ENCODE measurements around the gene LRFN5. TPM values are rescaled to one million over a fixed set of nuclear protein-coding genes. Genes with fewer than 3 reads are reported as not detected.
A peak's percentile ranks its signal among the peaks of the same experiment; 100 is the strongest.
"Not testable (repeated sequence)": the region's sequence is repeated elsewhere in the genome, so short reads cannot be mapped to it uniquely, and the experiment has no call there.

The LRFN5 gene
- total RNA-seq, 2 experiments from 2014 or later = not detected

GRCh38 chr14:41739203-41739602 is 132.5 kb downstream of the LRFN5 start:
- intact Hi-C loops (cut with DNase I, micrococcal nuclease) = no loop called here
- Mint-ChIP-seq H3K4me1 (peaks cover 3% of the 10 kb centered on the region), H3K36me3 (ENCODE audit: low read depth) (no peaks in the 10 kb centered on the region), H3K9me3 (ENCODE audit: low read depth) (peaks cover 2% of the 10 kb centered on the region), H3K27me3 (no peaks in the 10 kb centered on the region), H3K27ac (no peak overlapping the region), H3K4me3 (no peak overlapping the region)
- DNase-seq = no peak
- CTCF ChIA-PET = no interaction called here
- POLR2A ChIA-PET = no interaction called here
- ATAC-seq = no peak

GRCh38 chr14:41743140-41743539 is 136.5 kb downstream of the LRFN5 start:
- no peaks in the 10 kb centered on the region for H3K27me3 Mint-ChIP-seq
- no peak for ATAC-seq

GRCh38 chr14:41749429-41749828 is 142.8 kb downstream of the LRFN5 start:
- intact Hi-C loops (cut with DNase I, micrococcal nuclease) = no loop called here
- Mint-ChIP-seq H3K9me3 (ENCODE audit: low read depth) (peaks cover 4% of the 10 kb centered on the region), H3K27me3 (no peaks in the 10 kb centered on the region), H3K4me3 (peak overlapping the region; percentile 51), H3K36me3 (ENCODE audit: low read depth) (no peaks in the 10 kb centered on the region), H3K4me1 (peaks cover 16% of the 10 kb centered on the region), H3K27ac (peak overlapping the region; percentile 62)
- DNase-seq (no peak), ATAC-seq (peak; percentile 73)
- ChIA-PET POLR2A (no interaction called here), CTCF (no interaction called here)

More at GRCh38 chr14:41743140-41743539, 136.5 kb downstream of the LRFN5 start:
- ChIA-PET POLR2A (no interaction called here), CTCF (no interaction called here)
- Mint-ChIP-seq H3K27ac (no peak overlapping the region), H3K4me3 (no peak overlapping the region), H3K36me3 (ENCODE audit: low read depth) (no peaks in the 10 kb centered on the region), H3K9me3 (ENCODE audit: low read depth) (peaks cover 2% of the 10 kb centered on the region), H3K4me1 (peaks cover 6% of the 10 kb centered on the region)
- intact Hi-C loops (cut with DNase I, micrococcal nuclease) = no loop called here
- no peak for DNase-seq

- CTCF ChIA-PET; H3K36me3 Mint-ChIP-seq (ENCODE audit: low read depth); intact Hi-C loops (cut with DNase I, micrococcal nuclease); H3K27ac Mint-ChIP-seq; H3K27me3 Mint-ChIP-seq; DNase-seq; POLR2A ChIA-PET; H3K4me3 Mint-ChIP-seq; H3K9me3 Mint-ChIP-seq (ENCODE audit: low read depth); ATAC-seq: not testable (repeated sequence)
- peaks cover 16% of the 10 kb centered on the region for H3K4me1 Mint-ChIP-seq
Measured at GRCh38 chr14:41750575-41750974, 143.9 kb downstream of the LRFN5 start.

DNA sequence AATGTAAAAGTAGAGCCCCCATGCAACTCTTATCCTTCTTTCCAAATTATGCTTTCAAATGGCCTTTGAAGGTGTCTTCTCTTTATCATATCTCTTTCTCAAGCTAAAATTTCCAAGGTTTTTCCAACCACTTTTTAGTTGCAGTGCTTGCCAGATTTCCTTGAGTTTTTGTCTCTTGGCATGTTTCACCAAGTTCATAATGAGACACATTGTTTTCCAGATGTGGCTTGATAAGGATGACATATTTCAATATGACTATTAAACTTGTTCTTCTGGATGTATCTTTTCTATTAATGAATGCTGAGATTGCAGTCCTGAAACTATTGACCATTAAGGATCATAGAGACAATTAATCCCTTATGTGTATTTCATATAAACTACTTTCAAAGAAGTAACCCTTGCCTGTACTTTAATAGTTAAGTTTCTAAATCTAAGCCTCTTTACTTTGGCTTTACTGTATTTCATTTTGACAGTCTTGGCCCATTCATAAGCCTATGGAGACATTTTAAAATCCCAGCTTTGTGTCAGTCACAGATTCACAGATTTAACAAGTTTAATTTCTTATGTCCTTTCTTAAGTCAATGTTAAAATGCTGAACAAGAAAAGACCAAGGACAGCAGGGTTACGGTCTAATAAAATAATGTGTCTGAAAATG is 151.5 kb downstream of the LRFN5 start:
- no peak for ATAC-seq
- intact Hi-C loops (cut with DNase I, micrococcal nuclease) = no loop called here
- DNase-seq = no peak
- no peaks in the 10 kb centered on the region for H3K27me3 Mint-ChIP-seq
- no peak overlapping the region for H3K4me3 Mint-ChIP-seq
- ChIA-PET POLR2A (no interaction called here), CTCF (no interaction called here)
- no peaks in the 10 kb centered on the region for H3K36me3 Mint-ChIP-seq (ENCODE audit: low read depth)
- no peaks in the 10 kb centered on the region for H3K4me1 Mint-ChIP-seq
- peaks cover 2% of the 10 kb centered on the region for H3K9me3 Mint-ChIP-seq (ENCODE audit: low read depth)
- H3K27ac Mint-ChIP-seq = no peak overlapping the region

DNA sequence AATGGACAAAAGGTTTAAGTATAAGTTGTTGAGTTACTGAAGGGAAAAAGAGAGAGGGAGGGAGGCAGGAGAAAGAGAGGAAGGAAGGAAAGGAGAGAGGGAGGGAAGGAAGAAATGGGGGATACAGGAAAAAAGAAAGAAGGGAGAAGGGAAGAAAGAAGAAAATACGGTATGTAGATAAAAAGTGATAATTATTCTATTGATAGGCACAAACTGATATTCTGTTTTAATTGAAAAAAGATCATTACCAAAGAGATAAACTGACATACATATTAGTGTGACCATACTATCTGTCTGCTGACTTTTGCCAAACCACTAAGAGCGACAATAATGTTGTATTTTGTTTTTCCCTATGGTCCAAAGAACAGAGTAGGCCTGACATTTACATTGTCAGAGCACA is 154.5 kb downstream of the LRFN5 start:
- H3K27ac Mint-ChIP-seq = no peak overlapping the region
- ChIA-PET CTCF (interaction anchor here (0.7 kb wide), 1 partner anchor 23 kb away, joined by 3 read pairs; no protein-coding TSS in a partner anchor), POLR2A (no interaction called here)
- no peaks in the 10 kb centered on the region for H3K4me1 Mint-ChIP-seq
- no peaks in the 10 kb centered on the region for H3K27me3 Mint-ChIP-seq
- H3K4me3 Mint-ChIP-seq = no peak overlapping the region
- intact Hi-C loops (cut with DNase I, micrococcal nuclease) = no loop called here
- ATAC-seq (no peak), DNase-seq (no peak)
- no peaks in the 10 kb centered on the region for H3K36me3 Mint-ChIP-seq (ENCODE audit: low read depth)
- no peaks in the 10 kb centered on the region for H3K9me3 Mint-ChIP-seq (ENCODE audit: low read depth)

DNA sequence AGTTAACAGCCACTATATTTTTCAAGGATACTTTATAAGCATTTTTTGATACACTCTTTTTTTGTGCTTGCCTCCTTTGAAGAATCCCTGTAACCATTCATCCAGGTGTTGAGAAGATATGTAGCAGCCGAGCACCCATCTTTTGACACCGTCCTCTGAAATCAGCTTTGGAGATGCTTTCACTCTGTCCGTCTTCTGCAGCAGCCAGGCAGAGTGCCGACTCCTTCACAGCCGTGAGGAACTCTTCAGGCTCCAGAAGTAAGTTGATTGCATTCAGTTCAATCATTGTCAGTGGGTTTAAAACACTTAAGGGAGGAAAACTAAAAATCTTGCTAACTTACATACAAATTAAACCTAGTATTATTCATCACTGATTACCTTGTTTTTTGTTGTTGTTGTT is 160.1 kb downstream of the LRFN5 start:
- Mint-ChIP-seq H3K27me3 (no peaks in the 10 kb centered on the region), H3K36me3 (ENCODE audit: low read depth) (no peaks in the 10 kb centered on the region), H3K4me1 (no peaks in the 10 kb centered on the region), H3K4me3 (no peak overlapping the region), H3K27ac (no peak overlapping the region), H3K9me3 (ENCODE audit: low read depth) (no peaks in the 10 kb centered on the region)
- intact Hi-C loops (cut with DNase I, micrococcal nuclease) = no loop called here
- no peak for DNase-seq
- CTCF ChIA-PET = no interaction called here
- POLR2A ChIA-PET = no interaction called here
- ATAC-seq = no peak

DNA sequence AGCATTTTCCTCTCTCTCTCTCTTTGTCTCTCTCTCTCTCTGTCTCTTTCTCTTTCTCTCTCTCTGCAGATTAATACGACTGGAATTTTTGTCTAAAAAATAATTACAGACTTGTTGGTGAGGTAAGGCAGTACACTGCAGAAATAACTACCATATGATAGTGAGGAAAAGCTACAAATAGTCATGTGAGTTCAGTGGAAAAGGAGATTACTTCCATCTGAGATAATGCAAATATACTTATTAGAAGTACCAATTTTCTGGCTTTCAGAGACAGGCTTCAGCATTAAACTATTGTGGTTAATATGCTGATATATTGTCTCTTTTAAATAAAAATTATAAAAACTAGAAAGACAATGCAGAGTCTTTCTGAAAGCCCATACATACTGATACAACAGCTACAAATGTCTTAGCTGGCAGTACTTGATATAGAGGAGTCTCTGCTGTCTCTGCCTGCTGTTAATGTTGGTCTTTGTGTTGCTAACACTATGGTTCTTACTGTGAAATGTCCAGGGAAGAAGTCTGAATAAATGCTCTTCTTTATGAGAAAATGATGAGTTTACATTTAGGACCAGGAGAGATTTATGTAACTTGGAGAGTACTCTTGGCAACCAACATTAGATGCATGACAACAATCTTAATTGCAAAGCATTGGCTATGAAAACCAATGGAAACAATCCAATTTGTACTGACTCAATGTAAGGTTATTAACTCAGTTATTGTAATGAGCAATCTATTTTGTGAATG is 167.0 kb downstream of the LRFN5 start:
- no peaks in the 10 kb centered on the region for H3K4me1 Mint-ChIP-seq
- H3K27ac Mint-ChIP-seq = no peak overlapping the region
- no peaks in the 10 kb centered on the region for H3K27me3 Mint-ChIP-seq
- ATAC-seq (no peak), DNase-seq (no peak)
- peaks cover 2% of the 10 kb centered on the region for H3K9me3 Mint-ChIP-seq (ENCODE audit: low read depth)
- ChIA-PET CTCF (no interaction called here), POLR2A (no interaction called here)
- intact Hi-C loops (cut with DNase I, micrococcal nuclease) = no loop called here
- H3K36me3 Mint-ChIP-seq (ENCODE audit: low read depth) = no peaks in the 10 kb centered on the region
- no peak overlapping the region for H3K4me3 Mint-ChIP-seq

- DNase-seq (no peak), ATAC-seq (no peak)
- Mint-ChIP-seq H3K4me1 (no peaks in the 10 kb centered on the region), H3K9me3 (ENCODE audit: low read depth) (no peaks in the 10 kb centered on the region), H3K4me3 (no peak overlapping the region), H3K36me3 (ENCODE audit: low read depth) (no peaks in the 10 kb centered on the region), H3K27me3 (no peaks in the 10 kb centered on the region), H3K27ac (no peak overlapping the region)
- intact Hi-C loops (cut with DNase I, micrococcal nuclease) = no loop called here
- POLR2A ChIA-PET = no interaction called here
- CTCF ChIA-PET = no interaction called here
Measured at GRCh38 chr14:41782511-41782910, 175.8 kb downstream of the LRFN5 start.

DNA sequence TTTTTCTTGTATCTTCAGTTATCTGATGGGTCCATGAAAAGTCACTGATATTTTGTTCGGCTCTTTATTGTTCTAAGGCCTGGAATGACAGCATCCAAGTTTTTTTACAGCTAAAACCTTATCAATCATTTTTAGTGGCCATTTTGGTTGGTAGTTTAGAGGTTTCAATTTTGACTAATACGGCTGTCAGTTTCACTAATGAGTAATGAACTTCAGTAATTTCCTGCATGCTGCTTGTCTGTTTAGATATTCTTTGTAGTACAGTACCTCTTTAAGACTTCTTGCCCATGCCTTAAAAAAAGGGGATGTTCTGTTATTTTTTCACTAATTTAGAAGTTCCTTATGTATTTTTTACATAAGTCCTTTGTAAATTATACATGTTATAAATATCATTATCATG is 176.7 kb downstream of the LRFN5 start:
- Mint-ChIP-seq H3K27me3 (no peaks in the 10 kb centered on the region), H3K4me1 (no peaks in the 10 kb centered on the region), H3K27ac (no peak overlapping the region), H3K9me3 (ENCODE audit: low read depth) (no peaks in the 10 kb centered on the region), H3K4me3 (no peak overlapping the region), H3K36me3 (ENCODE audit: low read depth) (no peaks in the 10 kb centered on the region)
- DNase-seq (no peak), ATAC-seq (no peak)
- ChIA-PET POLR2A (no interaction called here), CTCF (no interaction called here)
- intact Hi-C loops (cut with DNase I, micrococcal nuclease) = no loop called here

DNA sequence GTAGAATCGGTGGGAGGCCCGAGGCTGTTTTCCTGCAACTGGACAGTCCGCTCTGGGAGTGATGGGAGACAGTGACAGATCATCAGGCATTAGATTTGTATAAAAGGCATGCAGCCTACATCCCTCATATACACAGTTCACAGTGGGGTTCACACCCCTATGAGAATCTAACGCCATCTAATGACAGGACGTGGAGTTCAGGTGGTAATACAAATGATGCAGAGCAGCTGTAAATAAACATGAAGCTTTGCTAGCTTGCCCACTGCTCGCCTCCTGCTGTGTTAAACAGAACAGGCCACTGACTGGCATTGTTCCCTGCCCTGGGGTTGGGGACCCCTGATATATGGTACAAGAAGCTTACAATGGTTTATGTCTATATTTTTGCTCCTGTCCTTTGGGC is 179.0 kb downstream of the LRFN5 start:
- no peak overlapping the region for H3K27ac Mint-ChIP-seq
- intact Hi-C loops (cut with DNase I, micrococcal nuclease) = no loop called here
- ChIA-PET POLR2A (no interaction called here), CTCF (no interaction called here)
- ATAC-seq (no peak), DNase-seq (no peak)
- H3K4me3 Mint-ChIP-seq = no peak overlapping the region
- no peaks in the 10 kb centered on the region for H3K27me3 Mint-ChIP-seq
- no peaks in the 10 kb centered on the region for H3K9me3 Mint-ChIP-seq (ENCODE audit: low read depth)
- no peaks in the 10 kb centered on the region for H3K36me3 Mint-ChIP-seq (ENCODE audit: low read depth)
- H3K4me1 Mint-ChIP-seq = no peaks in the 10 kb centered on the region

- Mint-ChIP-seq H3K36me3 (ENCODE audit: low read depth) (no peaks in the 10 kb centered on the region), H3K27ac (no peak overlapping the region), H3K9me3 (ENCODE audit: low read depth) (no peaks in the 10 kb centered on the region), H3K4me3 (no peak overlapping the region), H3K4me1 (no peaks in the 10 kb centered on the region), H3K27me3 (no peaks in the 10 kb centered on the region)
- POLR2A ChIA-PET = no interaction called here
- CTCF ChIA-PET = no interaction called here
- ATAC-seq (no peak), DNase-seq (no peak)
- intact Hi-C loops (cut with DNase I, micrococcal nuclease) = no loop called here
Measured at GRCh38 chr14:41799817-41800216, 193.1 kb downstream of the LRFN5 start.
